HG03432 (cell line): ENCODE results near the gene NOL12.
"Not testable (repeated sequence)": the region's sequence is repeated elsewhere in the genome, so short reads cannot be mapped to it uniquely, and the experiment has no call there.

Source experiments
- ATAC-seq: cut with Tn5 transposase; IDR thresholded peaks from one replicate; pipeline ENCODE4 v1.9.1; 2021; ENCODE audit warnings: mild to moderate bottlenecking, moderate library complexity; ENCODE audit not compliant: unreplicated experiment

The NOL12 gene

GRCh38 chr22:37678372-37678771 lies 7.8 kb upstream of the NOL12 start:
- ATAC-seq: no peak

DNA sequence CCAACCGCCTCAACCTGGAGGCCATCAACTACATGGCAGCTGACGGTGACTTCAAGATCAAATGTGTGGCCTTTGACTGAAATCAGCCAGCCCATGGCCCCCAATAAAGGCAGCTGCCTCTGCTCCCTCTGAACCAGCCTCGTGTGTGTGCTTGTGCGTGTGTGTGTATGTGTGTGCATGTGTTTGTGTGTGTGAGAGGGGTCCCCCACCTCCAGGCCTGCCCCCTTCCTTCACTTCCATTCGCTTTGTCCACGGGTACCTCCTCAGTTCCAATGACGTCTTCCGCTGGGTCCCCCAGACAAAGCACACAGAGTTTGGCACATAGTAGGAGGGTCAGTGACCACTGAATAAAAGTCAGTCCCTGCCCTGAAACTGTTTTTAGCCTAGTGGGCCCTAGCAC lies 6.5 kb upstream of the NOL12 start:
- no peak for ATAC-seq

GRCh38 chr22:37680191-37680851 lies 5.8 kb upstream of the NOL12 start:
- no peak for ATAC-seq

DNA sequence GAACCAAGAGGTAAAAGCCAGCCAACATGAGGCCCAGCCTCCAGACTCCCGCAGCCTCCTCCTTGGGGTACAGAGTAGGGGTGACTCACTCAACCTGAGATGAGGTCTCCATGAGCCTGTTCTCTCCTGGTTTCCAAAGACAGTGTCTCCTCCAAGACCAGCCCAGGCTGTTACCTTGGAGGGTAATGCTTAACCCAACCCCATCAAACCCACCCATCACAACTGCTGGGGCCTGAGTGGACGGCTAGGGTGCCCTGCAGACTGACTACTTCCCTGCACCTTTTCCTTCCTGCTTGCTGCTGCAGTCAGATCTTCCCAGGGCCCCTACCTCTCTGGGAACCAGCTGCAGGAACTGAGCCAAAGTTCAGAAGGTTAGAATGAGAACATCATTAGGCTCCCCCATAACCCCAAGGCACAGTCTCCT lies 5.1 kb upstream of the NOL12 start:
- ATAC-seq: no peak

- no peak for ATAC-seq
These were observed 4.5 kb upstream of the NOL12 start for GRCh38 chr22:37681556-37682049.

- no peak for ATAC-seq
These were observed 1.1 kb upstream of the NOL12 start for GRCh38 chr22:37684803-37685615.

- no peak for ATAC-seq
These were observed 4.3 kb downstream of the NOL12 start for GRCh38 chr22:37690407-37690806.

DNA sequence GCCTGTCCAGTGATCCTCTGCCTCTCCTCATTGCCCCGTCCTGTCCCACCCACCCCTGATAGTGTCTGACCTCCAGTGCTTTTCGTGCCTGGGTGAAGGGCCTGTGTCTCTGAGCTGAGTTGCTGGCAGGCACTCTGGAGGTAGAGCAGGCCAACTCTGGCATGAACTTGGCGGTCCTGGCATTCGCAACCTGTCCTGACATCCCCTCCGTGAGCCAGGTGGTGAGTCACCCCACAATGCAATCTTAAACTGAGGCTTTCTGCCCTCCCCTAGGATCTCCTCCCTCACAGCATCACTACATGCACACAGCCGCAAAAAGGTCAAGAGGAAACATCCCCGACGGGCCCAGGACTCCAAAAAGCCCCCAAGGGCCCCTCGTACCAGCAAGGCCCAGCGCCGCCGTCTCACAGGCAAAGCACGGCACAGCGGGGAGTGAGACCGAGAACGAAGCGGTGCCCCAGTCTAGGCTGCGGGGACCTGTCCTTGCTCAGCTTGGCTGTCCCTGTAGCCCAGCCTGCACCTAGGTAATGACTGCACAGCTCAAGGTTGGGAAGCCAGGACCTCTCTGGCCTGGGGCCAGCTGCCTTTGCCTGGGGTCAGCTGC lies 4.9 kb downstream of the NOL12 start:
- ATAC-seq: no peak

- no peak for ATAC-seq
These were observed 6.6 kb downstream of the NOL12 start for GRCh38 chr22:37692627-37693285.

DNA sequence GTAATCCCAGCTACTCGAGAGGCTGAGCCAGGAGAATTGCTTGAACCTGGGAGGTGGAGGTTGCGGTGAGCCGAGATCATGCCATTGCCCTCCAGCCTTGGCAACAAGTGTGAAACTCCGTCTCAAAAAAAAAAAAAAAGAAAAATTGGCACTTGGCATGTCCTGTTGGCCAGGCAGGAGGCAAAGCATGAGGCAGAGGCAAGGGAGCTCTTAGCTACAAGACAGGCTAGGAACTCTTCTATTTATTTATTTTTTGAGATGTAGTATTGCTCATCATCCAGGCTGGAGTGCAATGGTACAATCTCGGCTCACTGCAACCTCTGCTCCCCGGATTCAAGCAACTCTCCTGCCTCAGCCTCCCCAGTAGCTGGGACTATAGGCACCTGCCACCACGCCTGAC lies 8.0 kb downstream of the NOL12 start:
- ATAC-seq: not testable (repeated sequence)

GRCh38 chr22:37696260-37696656 lies 10.1 kb downstream of the NOL12 start:
- ATAC-seq: not testable (repeated sequence)

DNA sequence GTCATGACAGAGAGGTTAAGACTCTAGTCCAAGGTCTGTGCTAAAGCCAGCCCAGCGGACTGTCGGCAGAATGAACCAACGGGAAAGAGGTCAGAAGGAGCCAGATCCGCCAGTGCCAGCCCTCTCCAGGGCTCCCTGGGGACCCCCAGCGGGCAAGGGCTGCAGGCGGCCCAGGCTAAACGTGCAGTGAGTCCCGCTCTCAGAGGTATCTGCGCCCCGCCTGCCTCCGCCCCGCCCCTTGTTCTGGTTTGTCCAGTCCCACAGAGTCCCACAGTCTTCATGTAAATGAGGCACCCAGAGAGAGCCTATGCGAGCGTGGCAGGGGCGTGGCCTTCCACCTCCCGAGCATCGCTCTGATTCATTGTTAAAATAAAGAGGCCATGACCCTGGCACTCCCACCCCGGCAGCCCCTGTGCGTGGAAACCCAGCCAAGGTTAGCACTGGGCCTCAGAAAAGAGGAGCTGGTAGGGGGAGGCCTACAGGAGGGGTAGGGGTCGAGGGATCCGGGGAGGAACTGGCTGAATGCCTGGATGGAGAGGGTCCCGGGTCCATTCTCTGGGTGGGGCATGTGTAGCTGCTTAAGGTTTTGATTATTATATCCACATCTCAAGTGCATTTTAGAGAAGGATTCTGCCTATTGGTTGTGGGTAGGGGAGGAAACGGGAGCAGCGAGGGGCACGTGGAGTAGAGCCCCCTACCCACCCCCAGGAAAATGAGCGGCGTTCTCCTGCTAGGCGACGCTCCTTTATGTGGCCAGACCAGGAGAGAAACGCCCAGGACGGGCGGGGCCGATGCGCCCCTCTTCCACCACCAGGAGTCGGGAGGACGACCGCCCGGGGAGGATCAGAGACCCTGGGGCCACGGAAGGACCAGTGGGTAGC lies 10.8 kb downstream of the NOL12 start, which contains the start of gene TRIOBP:
TSS of gene TRIOBP (plus strand) at position 392 of the 881 bp plus-strand sequence. CDS start 4,318 bp downstream, outside the sequence.
- ATAC-seq: peak; percentile 94

DNA sequence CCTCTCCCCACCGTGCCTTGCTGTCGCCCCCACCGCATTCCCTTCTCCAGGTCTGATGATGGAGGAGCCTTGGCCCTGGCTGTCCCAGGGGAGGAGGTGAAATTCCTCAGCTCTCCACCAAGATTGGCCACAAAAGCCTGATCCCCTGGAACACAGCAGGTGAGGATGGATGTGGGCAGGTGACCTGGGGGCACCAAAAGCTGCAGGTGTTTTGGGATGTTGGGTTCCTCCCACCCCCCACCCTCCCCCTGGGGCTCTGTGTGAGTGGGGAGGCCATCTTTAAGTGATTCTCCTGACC lies 11.3 kb downstream of the NOL12 start:
- no peak for ATAC-seq

GRCh38 chr22:37701141-37701786 lies 15.1 kb downstream of the NOL12 start:
- ATAC-seq: no peak

DNA sequence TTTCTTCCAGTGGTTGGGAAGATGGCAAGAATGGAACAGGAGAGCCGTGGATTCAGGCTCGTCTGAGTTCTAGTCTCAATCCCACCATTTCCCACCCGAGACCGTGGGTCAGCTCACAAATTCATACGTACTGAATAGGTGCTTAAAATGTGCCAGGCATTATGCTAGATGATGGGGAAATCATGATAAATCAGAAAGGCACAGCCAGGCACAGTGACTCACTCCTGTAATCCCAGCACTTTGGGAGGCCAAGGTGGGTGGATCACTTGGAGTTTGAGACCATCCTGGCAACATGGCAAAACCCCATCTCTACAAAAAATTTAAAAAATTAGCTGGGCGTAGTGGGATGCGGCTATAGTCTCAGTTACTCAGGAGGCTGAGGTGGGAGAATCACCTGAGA lies 17.8 kb downstream of the NOL12 start:
- no peak for ATAC-seq

- no peak for ATAC-seq
These were observed 18.5 kb downstream of the NOL12 start for GRCh38 chr22:37704645-37705044.

- ATAC-seq: no peak
These were observed 19.1 kb downstream of the NOL12 start for GRCh38 chr22:37705205-37705604.

DNA sequence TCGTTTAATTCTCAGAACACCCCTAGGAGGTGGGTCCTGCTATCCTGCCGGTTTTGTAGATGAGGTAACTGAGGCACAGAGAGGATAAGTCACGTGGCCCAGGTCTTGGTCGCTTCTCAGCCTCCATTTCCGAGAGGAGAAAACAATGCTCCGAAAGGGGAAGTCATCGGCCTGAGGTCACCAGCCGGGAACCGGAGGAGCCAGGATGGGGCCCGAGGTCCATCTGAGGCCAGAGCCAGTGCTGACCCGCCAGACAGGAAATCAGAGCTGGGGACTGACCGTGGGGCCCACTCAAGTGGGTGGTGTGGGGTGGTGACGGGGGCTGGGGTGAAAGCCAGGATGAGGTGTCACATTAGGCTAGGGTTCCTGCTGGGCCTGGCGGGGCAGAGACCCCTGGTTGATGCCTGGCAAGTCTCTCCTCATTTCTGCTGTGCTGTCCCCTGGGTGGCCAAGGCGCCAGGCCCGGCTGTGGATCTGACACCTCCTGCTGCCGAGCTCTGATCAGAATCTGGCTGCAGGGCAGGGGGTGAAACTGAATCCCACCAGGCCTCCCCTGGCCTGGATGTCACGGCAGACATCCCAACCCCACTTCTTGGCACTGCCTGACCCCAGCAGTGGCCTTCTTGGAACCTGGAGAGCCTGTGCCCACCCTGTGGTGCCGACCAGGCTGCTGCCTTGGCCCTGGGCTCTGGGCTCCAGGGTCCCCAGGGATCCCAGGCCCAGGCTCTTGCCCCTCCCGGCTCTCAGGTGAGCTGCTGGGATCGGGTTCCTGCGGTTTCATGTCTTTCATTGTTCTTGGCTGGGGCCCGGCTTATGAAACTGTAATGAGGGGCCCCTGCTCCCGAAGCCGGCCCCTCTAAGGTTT lies 22.7 kb downstream of the NOL12 start:
- no peak for ATAC-seq

DNA sequence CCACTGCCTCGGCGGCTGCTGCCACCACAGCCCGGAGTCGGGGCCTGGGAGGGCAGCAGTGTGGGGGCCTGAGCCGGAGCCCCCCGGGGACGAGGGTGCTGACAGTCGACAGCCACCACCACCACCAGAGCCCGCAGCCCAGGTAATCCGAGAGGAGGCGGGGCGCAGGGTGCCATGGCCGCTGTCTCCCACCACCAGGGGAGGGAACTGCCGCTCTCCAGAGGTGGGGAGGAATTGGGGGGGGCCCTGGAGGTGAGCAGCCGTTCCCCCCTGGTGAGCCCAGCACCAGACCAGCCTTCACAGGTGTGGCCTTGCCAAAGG lies 23.3 kb downstream of the NOL12 start:
- no peak for ATAC-seq
